Endothelial cell of umbilical vein (primary cell): ENCODE results near the gene SYT7. TPM values are rescaled to one million over a fixed set of nuclear protein-coding genes. Genes with fewer than 3 reads are reported as not detected.

Source experiments
- BruUV-seq: library from RNA; stranded (reverse); fragments of 400-500 nt; replicated peaks from 2 replicates; lab custom pipeline; 2021; lab: Mats Ljungman, UMichigan
- CTCF ChIA-PET: fragments of 300-600, 350-600 bp; sonication (Branson Sonifier 250); formaldehyde crosslinking; loops from one replicate; lab custom pipeline; 2021; ENCODE audit warnings: antibody characterized with exemption, inconsistent platforms; lab: Charles Lee
- POLR2A ChIA-PET: fragments of 300-600, 350-600 bp; sonication (Branson Sonifier 250); formaldehyde crosslinking; loops from one replicate; lab custom pipeline; 2021; ENCODE audit warnings: antibody characterized with exemption, inconsistent platforms; lab: Charles Lee
- DNase-seq: peaks from one replicate; pipeline ENCODE4 v3.0.0-alpha.2; 2011; ENCODE audit warnings: low read depth, low spot score
- FAIRE-seq: peaks from 2 replicates; lab custom pipeline; 2011; peaks lifted over from hg19 to GRCh38; lab: Jason Lieb, UNC
- H2AFZ ChIP-seq: 2 replicates; pipeline ENCODE4 v1.6.0; 2012; ENCODE audit warnings: low read depth, low read length, control low read depth, inconsistent platforms
- H3K27ac ChIP-seq: 2 replicates; pipeline ENCODE4 v1.5.1; 2011; ENCODE audit warnings: low read depth, mild to moderate bottlenecking, control low read depth, low read length, moderate library complexity; ENCODE audit not compliant: insufficient read depth
- H3K27me3 ChIP-seq, 2 experiments: 2 replicates each; pipeline versions ENCODE4 v1.6.0 to v1.6.1; 2011; ENCODE audit warnings: low read length in 2 of 2, mixed read lengths in 1 of 2; ENCODE audit not compliant: control insufficient read depth in 2 of 2, insufficient read depth in 2 of 2
- H3K36me3 ChIP-seq, 2 experiments: 2 replicates in 1 of 2; 3 replicates in 1 of 2; pipeline ENCODE4 v1.5.1; 2011; ENCODE audit warnings: low read length in 2 of 2, mild to moderate bottlenecking in 1 of 2, moderate library complexity in 1 of 2; ENCODE audit not compliant: control insufficient read depth in 2 of 2, insufficient read depth in 2 of 2; ENCODE audit errors: extremely low read depth in 1 of 2
- H3K4me1 ChIP-seq: 3 replicates; pipeline ENCODE4 v1.5.1; 2011; ENCODE audit warnings: mild to moderate bottlenecking, low read length; ENCODE audit not compliant: control insufficient read depth, insufficient read depth; ENCODE audit errors: extremely low read depth
- H3K4me2 ChIP-seq: 2 replicates; pipeline ENCODE4 v1.6.1; 2011; ENCODE audit warnings: low read length, control low read depth, mixed read lengths; ENCODE audit not compliant: insufficient read depth
- H3K4me3 ChIP-seq, 3 experiments: fragments of 200-600 bp in 1 of 3; sonication (generic), shearing (Covaris generic) in 1 of 3; replicated peaks in 1 of 3; 2 replicates each; pipeline ENCODE4 v1.5.1; 2011 to 2016; ENCODE audit warnings: control low read depth in 3 of 3, low read length in 3 of 3, mild to moderate bottlenecking in 2 of 3, inconsistent platforms in 1 of 3, low read depth in 1 of 3, moderate library complexity in 1 of 3; ENCODE audit not compliant: insufficient read depth in 1 of 3
- H3K79me2 ChIP-seq: 2 replicates; pipeline ENCODE4 v1.6.0; 2012; ENCODE audit warnings: low read length, inconsistent platforms; ENCODE audit not compliant: control insufficient read depth, insufficient read depth
- H3K9ac ChIP-seq: replicated peaks from 2 replicates; pipeline ENCODE3; 2011; ENCODE audit warnings: low read length, control low read depth; ENCODE audit not compliant: insufficient read depth; ENCODE audit errors: extremely low read depth
- H3K9me1 ChIP-seq: replicated peaks from 3 replicates; pipeline ENCODE4 v1.6.0; 2011; ENCODE audit warnings: mild to moderate bottlenecking, low read length; ENCODE audit not compliant: control insufficient read depth, insufficient read depth; ENCODE audit errors: extremely low read depth
- H3K9me3 ChIP-seq: replicated peaks from 2 replicates; pipeline ENCODE4 v1.5.1; 2012; ENCODE audit warnings: low read length, inconsistent platforms; ENCODE audit not compliant: control insufficient read depth, insufficient read depth
- H4K20me1 ChIP-seq: replicated peaks from 2 replicates; pipeline ENCODE3; 2011; ENCODE audit warnings: mild to moderate bottlenecking, low read length; ENCODE audit not compliant: control insufficient read depth, insufficient read depth; ENCODE audit errors: extremely low read depth
- EZH2 ChIP-seq: IDR thresholded peaks from 2 replicates; pipeline ENCODE4 v1.6.1; 2012; ENCODE audit warnings: borderline replicate concordance, low read depth, mild to moderate bottlenecking, moderate library complexity, low read length, inconsistent platforms; ENCODE audit not compliant: severe bottlenecking
- FOS ChIP-seq: IDR thresholded peaks from 2 replicates; pipeline ENCODE4 v1.6.1; 2011; ENCODE audit warnings: mild to moderate bottlenecking, low read length, moderate library complexity, borderline replicate concordance; ENCODE audit not compliant: insufficient read depth
- GATA2 ChIP-seq: IDR thresholded peaks from 2 replicates; pipeline ENCODE4 v1.7.0; 2011; ENCODE audit warnings: low read depth, mild to moderate bottlenecking, moderate library complexity, mixed read lengths, low read length; ENCODE audit not compliant: insufficient read length, insufficient read depth
- JUN ChIP-seq: IDR thresholded peaks from 2 replicates; pipeline ENCODE4 v1.6.1; 2011; ENCODE audit warnings: borderline replicate concordance, low read depth; ENCODE audit not compliant: insufficient read length, insufficient read depth
- MYC ChIP-seq: IDR thresholded peaks from one replicate; pipeline ENCODE4 v1.6.1; 2011; ENCODE audit warnings: mild to moderate bottlenecking, low read depth, low read length
- POLR2A ChIP-seq: IDR thresholded peaks from 2 replicates; pipeline ENCODE4 v1.6.1; 2012; ENCODE audit warnings: low read depth, mild to moderate bottlenecking, control low read depth, low read length
- POLR2AphosphoS5 ChIP-seq: IDR thresholded peaks from 2 replicates; pipeline ENCODE4 v1.6.1; 2012; ENCODE audit warnings: low read depth, mild to moderate bottlenecking, control low read depth, low read length, moderate library complexity; ENCODE audit not compliant: insufficient read depth
- dilution Hi-C: fragments of 300-500 bp; cut with MboI; formaldehyde crosslinking; loops from one replicate; pipeline ENCODE4 v1.15.0; 2019; ENCODE audit warnings: low sequenced_read_pairs; ENCODE audit not compliant: extremely low pct_ligation_motif_present
- intact Hi-C: fragments of 100-400 bp; cut with micrococcal nuclease; formaldehyde crosslinking; loops from one replicate; pipeline ENCODE4 v1.10.0; 2022
- polyA plus RNA-seq, 4 experiments: library from polyadenylated mRNA; depleted of rRNA in 3 of 4; stranded (reverse) in 3 of 4; unstranded in 1 of 4; fragments of >200 nt; gene quantifications; 2 replicates each; pipeline versions ENCODE4 v1.2.1 to v1.2.3, GENCODE V29; 2011 to 2012; ENCODE audit warnings: missing spikeins in 1 of 4
- total RNA-seq: library from RNA; stranded (reverse); gene quantifications from 2 replicates; pipeline ENCODE4 v1.2.3, GENCODE V29; 2021
- TF ChIP-seq, protein P1 (sequence below): IDR thresholded peaks from 2 replicates; pipeline ENCODE4 v1.6.1; 2011; ENCODE audit not compliant: insufficient read depth, insufficient read length
- TF ChIP-seq, protein P2 (sequence below), 2 donors: IDR thresholded peaks; 1 replicate in 1 of 2; 2 replicates in 1 of 2; pipeline ENCODE4 v1.5.1; 2011; ENCODE audit warnings: low read length in 2 of 2, mild to moderate bottlenecking in 2 of 2, moderate library complexity in 2 of 2, control low read depth in 1 of 2, inconsistent platforms in 1 of 2, low read depth in 1 of 2; ENCODE audit not compliant: insufficient read depth in 1 of 2; ENCODE audit errors: extremely low read depth in 1 of 2

The SYT7 gene
- total and polyA plus RNA-seq, 2 donors (not counting 3 experiments of a cell fraction or from before 2014, with no cell fraction given) = 0.08 to 0.55 TPM

DNA sequence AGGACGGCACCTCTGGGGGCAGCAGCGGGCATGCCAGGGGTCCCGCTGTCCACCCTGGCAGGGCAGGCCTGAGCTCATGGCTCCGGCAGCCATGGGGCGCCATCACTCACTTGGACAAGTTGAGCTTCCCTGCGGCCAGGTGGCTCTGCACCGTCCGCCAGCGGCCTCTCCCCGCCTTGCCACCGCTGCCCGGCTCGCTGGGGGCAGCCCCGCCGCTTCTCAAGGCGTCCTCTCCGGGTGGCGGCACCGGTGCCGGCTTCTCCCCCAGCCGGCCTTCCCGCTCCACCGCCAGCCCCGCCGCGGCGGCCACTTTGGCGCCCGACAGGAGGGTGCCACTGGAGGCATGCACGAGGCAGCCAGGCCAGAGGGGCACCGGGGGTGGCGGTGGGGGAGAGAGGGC is 35.0 kb downstream of the SYT7 start:
- Histone ChIP-seq H3K4me3 (no peak overlapping the region), H3K79me2 (no peaks in the 10 kb centered on the region), H4K20me1 (no peaks in the 10 kb centered on the region), H3K9me1 (no peaks in the 10 kb centered on the region), H2AFZ (no peak overlapping the region), H3K9me3 (no peaks in the 10 kb centered on the region), H3K27me3 (no peaks in the 10 kb centered on the region), H3K36me3 (no peaks in the 10 kb centered on the region), H3K4me2 (no peak overlapping the region), H3K4me1 (no peaks in the 10 kb centered on the region), H3K9ac (no peak overlapping the region), H3K27ac (no peak overlapping the region)
- ChIA-PET POLR2A (no interaction called here), CTCF (interaction anchor here (0.5 to 1.4 kb wide), 4 partner anchors 14 to 21 kb away, joined by 3 to 5 read pairs (median 4); no protein-coding TSS in a partner anchor)
- no TSS peak for BruUV-seq
- intact Hi-C loops (no loop called here), dilution Hi-C loops (no loop called here)
- TF ChIP-seq MYC = no peak
- no peak for TF ChIP-seq POLR2AphosphoS5
- no peak for TF ChIP-seq EZH2
- TF ChIP-seq JUN = no peak
- no peak for TF ChIP-seq FOS
- no peak for TF ChIP-seq POLR2A
- TF ChIP-seq, protein P1, sequence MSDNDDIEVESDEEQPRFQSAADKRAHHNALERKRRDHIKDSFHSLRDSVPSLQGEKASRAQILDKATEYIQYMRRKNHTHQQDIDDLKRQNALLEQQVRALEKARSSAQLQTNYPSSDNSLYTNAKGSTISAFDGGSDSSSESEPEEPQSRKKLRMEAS = no peak
- TF ChIP-seq GATA2 = no peak
- TF ChIP-seq, protein P2, sequence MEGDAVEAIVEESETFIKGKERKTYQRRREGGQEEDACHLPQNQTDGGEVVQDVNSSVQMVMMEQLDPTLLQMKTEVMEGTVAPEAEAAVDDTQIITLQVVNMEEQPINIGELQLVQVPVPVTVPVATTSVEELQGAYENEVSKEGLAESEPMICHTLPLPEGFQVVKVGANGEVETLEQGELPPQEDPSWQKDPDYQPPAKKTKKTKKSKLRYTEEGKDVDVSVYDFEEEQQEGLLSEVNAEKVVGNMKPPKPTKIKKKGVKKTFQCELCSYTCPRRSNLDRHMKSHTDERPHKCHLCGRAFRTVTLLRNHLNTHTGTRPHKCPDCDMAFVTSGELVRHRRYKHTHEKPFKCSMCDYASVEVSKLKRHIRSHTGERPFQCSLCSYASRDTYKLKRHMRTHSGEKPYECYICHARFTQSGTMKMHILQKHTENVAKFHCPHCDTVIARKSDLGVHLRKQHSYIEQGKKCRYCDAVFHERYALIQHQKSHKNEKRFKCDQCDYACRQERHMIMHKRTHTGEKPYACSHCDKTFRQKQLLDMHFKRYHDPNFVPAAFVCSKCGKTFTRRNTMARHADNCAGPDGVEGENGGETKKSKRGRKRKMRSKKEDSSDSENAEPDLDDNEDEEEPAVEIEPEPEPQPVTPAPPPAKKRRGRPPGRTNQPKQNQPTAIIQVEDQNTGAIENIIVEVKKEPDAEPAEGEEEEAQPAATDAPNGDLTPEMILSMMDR (IDR thresholded peaks at IDR 0.05; ENCODE audit: extremely low read depth in 1 of 2, insufficient read depth in 1 of 2, low read depth in 1 of 2, low read length in 2 of 2) = no peak
- DNase-seq (no peak), FAIRE-seq (no peak)
